ENCODE measurements around the gene NTMT1. TPM values are rescaled to one million over a fixed set of nuclear protein-coding genes. Genes with fewer than 3 reads are reported as not detected.

NTMT1 gene
- total RNA-seq, 1 experiment from 2014 or later = 87.1 TPM

GRCh38 chr9:129672702-129673101, 46.7 kb downstream of the NTMT1 start:
- intact Hi-C loops (cut with micrococcal nuclease; ENCODE audit: unreplicated experiment) = no loop called here
- Histone ChIP-seq H3K27ac (ENCODE audit: low read depth, low read length, poor library complexity, severe bottlenecking) (peak overlapping the region; percentile 22), H3K27me3 (replicated peaks; ENCODE audit: insufficient read depth, low read depth, low read length, poor library complexity) (no peaks in the 10 kb centered on the region), H3K4me1 (ENCODE audit: insufficient read depth, low read length, poor library complexity, severe bottlenecking) (peaks cover 34% of the 10 kb centered on the region), H3K9me3 (ENCODE audit: low read depth, low read length, poor library complexity, severe bottlenecking) (no peaks in the 10 kb centered on the region), H3K36me3 (ENCODE audit: insufficient read depth, low read length, poor library complexity, severe bottlenecking) (no peaks in the 10 kb centered on the region), H3K4me3 (ENCODE audit: low read depth, low read length, poor library complexity, severe bottlenecking) (no peak overlapping the region)
- no TSS peak for BruUV-seq (replicated peaks)
- POLR2A ChIA-PET (ENCODE audit: low non-redundant PET) = no interaction called here
- no peak for TF ChIP-seq EZH2 (IDR thresholded peaks at IDR 0.05; ENCODE audit: borderline replicate concordance, low read depth, low read length, poor library complexity, severe bottlenecking)
- TF ChIP-seq, protein P1, sequence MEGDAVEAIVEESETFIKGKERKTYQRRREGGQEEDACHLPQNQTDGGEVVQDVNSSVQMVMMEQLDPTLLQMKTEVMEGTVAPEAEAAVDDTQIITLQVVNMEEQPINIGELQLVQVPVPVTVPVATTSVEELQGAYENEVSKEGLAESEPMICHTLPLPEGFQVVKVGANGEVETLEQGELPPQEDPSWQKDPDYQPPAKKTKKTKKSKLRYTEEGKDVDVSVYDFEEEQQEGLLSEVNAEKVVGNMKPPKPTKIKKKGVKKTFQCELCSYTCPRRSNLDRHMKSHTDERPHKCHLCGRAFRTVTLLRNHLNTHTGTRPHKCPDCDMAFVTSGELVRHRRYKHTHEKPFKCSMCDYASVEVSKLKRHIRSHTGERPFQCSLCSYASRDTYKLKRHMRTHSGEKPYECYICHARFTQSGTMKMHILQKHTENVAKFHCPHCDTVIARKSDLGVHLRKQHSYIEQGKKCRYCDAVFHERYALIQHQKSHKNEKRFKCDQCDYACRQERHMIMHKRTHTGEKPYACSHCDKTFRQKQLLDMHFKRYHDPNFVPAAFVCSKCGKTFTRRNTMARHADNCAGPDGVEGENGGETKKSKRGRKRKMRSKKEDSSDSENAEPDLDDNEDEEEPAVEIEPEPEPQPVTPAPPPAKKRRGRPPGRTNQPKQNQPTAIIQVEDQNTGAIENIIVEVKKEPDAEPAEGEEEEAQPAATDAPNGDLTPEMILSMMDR (conservative IDR thresholded peaks at IDR 0.05; ENCODE audit: low read depth, low read length) = no peak
- no peak for DNase-seq (ENCODE audit: low spot score)
- CTCF ChIA-PET = no interaction called here

DNA sequence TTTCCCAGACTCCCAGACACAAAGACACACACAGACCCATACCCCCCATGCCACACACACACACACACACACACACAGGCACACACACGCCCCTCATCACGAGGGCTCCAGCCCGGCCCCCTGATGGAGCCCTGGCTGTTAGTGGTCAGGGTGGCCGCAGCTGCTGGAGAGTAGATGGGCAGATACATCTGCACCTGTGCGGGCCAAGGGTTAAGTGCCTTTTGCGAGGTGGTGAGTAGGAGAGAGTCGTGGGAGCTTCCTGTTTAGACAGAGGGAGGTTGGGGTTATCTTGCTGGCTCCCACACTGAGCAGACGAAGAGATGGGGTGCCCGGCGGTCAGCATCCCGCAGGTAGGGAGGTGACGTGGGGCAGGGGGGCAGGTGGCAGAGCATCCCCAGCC, 47.6 kb downstream of the NTMT1 start:
- intact Hi-C loops (cut with micrococcal nuclease; ENCODE audit: unreplicated experiment) = no loop called here
- Histone ChIP-seq H3K4me1 (ENCODE audit: insufficient read depth, low read length, poor library complexity, severe bottlenecking) (peaks cover 27% of the 10 kb centered on the region), H3K27ac (ENCODE audit: low read depth, low read length, poor library complexity, severe bottlenecking) (no peak overlapping the region), H3K27me3 (replicated peaks; ENCODE audit: insufficient read depth, low read depth, low read length, poor library complexity) (no peaks in the 10 kb centered on the region), H3K36me3 (ENCODE audit: insufficient read depth, low read length, poor library complexity, severe bottlenecking) (no peaks in the 10 kb centered on the region), H3K4me3 (ENCODE audit: low read depth, low read length, poor library complexity, severe bottlenecking) (no peak overlapping the region), H3K9me3 (ENCODE audit: low read depth, low read length, poor library complexity, severe bottlenecking) (no peaks in the 10 kb centered on the region)
- POLR2A ChIA-PET (ENCODE audit: low non-redundant PET) = no interaction called here
- BruUV-seq (replicated peaks) = no TSS peak
- CTCF ChIA-PET = no interaction called here
- no peak for DNase-seq (ENCODE audit: low spot score)
- TF ChIP-seq EZH2 (IDR thresholded peaks at IDR 0.05; ENCODE audit: borderline replicate concordance, low read depth, low read length, poor library complexity, severe bottlenecking) = no peak
- TF ChIP-seq, protein P1 (conservative IDR thresholded peaks at IDR 0.05; ENCODE audit: low read depth, low read length) = no peak

DNA sequence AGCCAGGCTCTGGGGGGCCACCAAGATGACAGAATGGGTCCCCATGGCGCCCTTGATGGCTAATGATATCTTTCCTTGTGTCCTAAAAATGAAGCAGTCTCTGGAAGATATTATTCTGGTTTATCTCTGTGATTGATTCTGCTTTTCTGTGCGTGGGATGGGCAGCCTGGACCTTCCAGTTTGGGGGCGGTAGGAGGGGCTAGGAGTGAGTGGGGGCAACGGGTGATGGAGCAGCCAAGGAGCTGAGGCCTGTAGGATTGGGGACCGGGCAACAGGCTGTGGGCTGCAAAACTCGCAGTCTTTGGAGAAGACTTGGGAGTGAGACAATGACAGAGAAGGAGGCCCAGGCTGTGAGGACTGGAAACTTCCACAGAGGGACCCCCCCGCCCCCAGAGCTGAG, 48.3 kb downstream of the NTMT1 start:
- Histone ChIP-seq H3K36me3 (ENCODE audit: insufficient read depth, low read length, poor library complexity, severe bottlenecking) (no peaks in the 10 kb centered on the region), H3K4me3 (ENCODE audit: low read depth, low read length, poor library complexity, severe bottlenecking) (no peak overlapping the region), H3K9me3 (ENCODE audit: low read depth, low read length, poor library complexity, severe bottlenecking) (no peaks in the 10 kb centered on the region), H3K4me1 (ENCODE audit: insufficient read depth, low read length, poor library complexity, severe bottlenecking) (peaks cover 24% of the 10 kb centered on the region), H3K27me3 (replicated peaks; ENCODE audit: insufficient read depth, low read depth, low read length, poor library complexity) (no peaks in the 10 kb centered on the region), H3K27ac (ENCODE audit: low read depth, low read length, poor library complexity, severe bottlenecking) (no peak overlapping the region)
- TF ChIP-seq, protein P1 (conservative IDR thresholded peaks at IDR 0.05; ENCODE audit: low read depth, low read length) = no peak
- TF ChIP-seq EZH2 (IDR thresholded peaks at IDR 0.05; ENCODE audit: borderline replicate concordance, low read depth, low read length, poor library complexity, severe bottlenecking) = no peak
- CTCF ChIA-PET = no interaction called here
- BruUV-seq (replicated peaks) = no TSS peak
- no peak for DNase-seq (ENCODE audit: low spot score)
- intact Hi-C loops (cut with micrococcal nuclease; ENCODE audit: unreplicated experiment) = no loop called here
- POLR2A ChIA-PET (ENCODE audit: low non-redundant PET) = no interaction called here
